Caco-2 (cell line): ENCODE data around the gene ASGR2. TPM values are rescaled to one million over a fixed set of nuclear protein-coding genes. Genes with fewer than 3 reads are reported as not detected.
A peak's percentile ranks its signal among the peaks of the same experiment; 100 is the strongest.
"Not testable (repeated sequence)": the region's sequence is repeated elsewhere in the genome, so short reads cannot be mapped to it uniquely, and the experiment has no call there.

Experiments used
- BruUV-seq: library from RNA; stranded (reverse); fragments of 400-500 nt; replicated peaks from 2 replicates; lab custom pipeline; 2021; lab: Mats Ljungman, UMichigan
- CTCF ChIA-PET: fragments of 300-600 bp; sonication (Branson Sonifier 250); formaldehyde crosslinking; loops from one replicate; lab custom pipeline; 2022; ENCODE audit warnings: antibody characterized with exemption; lab: Charles Lee
- POLR2A ChIA-PET: fragments of 300-600 bp; sonication (Branson Sonifier 250); formaldehyde crosslinking; loops from one replicate; lab custom pipeline; 2022; ENCODE audit warnings: antibody characterized with exemption; lab: Charles Lee
- DNase-seq, 2 experiments: peaks; one replicate each; pipeline versions ENCODE4 v3.0.0 to v3.0.0-alpha.2; 2020 to 2022
- H3K27me3 ChIP-seq: replicated peaks from 2 replicates; pipeline ENCODE4 v1.6.0; 2011; ENCODE audit warnings: low read length; ENCODE audit not compliant: control insufficient read depth, insufficient read depth
- H3K36me3 ChIP-seq: 2 replicates; pipeline ENCODE4 v1.5.1; 2011; ENCODE audit warnings: low read length; ENCODE audit not compliant: control insufficient read depth, insufficient read depth
- H3K4me1 ChIP-seq: fragments of 250-450 bp; sonication (Bioruptor Pico); 2 replicates; pipeline ENCODE4 v1.5.1; 2020; ENCODE audit warnings: mild to moderate bottlenecking
- H3K4me3 ChIP-seq: 2 replicates; pipeline ENCODE4 v1.5.1; 2011; ENCODE audit warnings: low read depth, mild to moderate bottlenecking, control low read depth, low read length
- H3K9me3 ChIP-seq: fragments of 250-450 bp; sonication (Bioruptor Pico); 2 replicates; pipeline ENCODE4 v1.5.1; 2020; ENCODE audit warnings: mild to moderate bottlenecking, moderate library complexity
- H3K27ac Mint-ChIP-seq: one replicate; pipeline ENCODE4 v1.8.0; 2022; ENCODE audit warnings: mixed read lengths; ENCODE audit not compliant: unreplicated experiment
- H3K27me3 Mint-ChIP-seq: one replicate; pipeline ENCODE4 v1.8.0; 2022; ENCODE audit warnings: mixed read lengths; ENCODE audit not compliant: insufficient read depth, unreplicated experiment
- H3K36me3 Mint-ChIP-seq: one replicate; pipeline ENCODE4 v1.8.0; 2022; ENCODE audit warnings: mild to moderate bottlenecking, mixed read lengths; ENCODE audit not compliant: insufficient read depth, unreplicated experiment
- H3K4me1 Mint-ChIP-seq: one replicate; pipeline ENCODE4 v1.8.0; 2022; ENCODE audit warnings: low read depth, mixed read lengths; ENCODE audit not compliant: unreplicated experiment
- H3K4me3 Mint-ChIP-seq: one replicate; pipeline ENCODE4 v1.8.0; 2022; ENCODE audit warnings: mild to moderate bottlenecking, moderate library complexity, mixed read lengths; ENCODE audit not compliant: unreplicated experiment
- H3K9me3 Mint-ChIP-seq: one replicate; pipeline ENCODE4 v1.8.0; 2022; ENCODE audit warnings: mixed read lengths; ENCODE audit not compliant: unreplicated experiment
- CTCF ChIP-seq, 2 experiments: fragments of 200-600 bp in 1 of 2; IDR thresholded peaks; 1 replicate in 1 of 2; 2 replicates in 1 of 2; pipeline versions ENCODE4 v1.5.1 to v1.8.0; 2011 to 2022; ENCODE audit warnings: antibody characterized with exemption in 1 of 2, control low read depth in 1 of 2, inconsistent platforms in 1 of 2, low read depth in 1 of 2, low read length in 1 of 2, mild to moderate bottlenecking in 1 of 2, moderate library complexity in 1 of 2; ENCODE audit not compliant: insufficient read depth in 1 of 2, severe bottlenecking in 1 of 2, unreplicated experiment in 1 of 2
- intact Hi-C: fragments of 100-400 bp; cut with micrococcal nuclease; formaldehyde crosslinking; loops from one replicate; pipeline ENCODE4 v1.10.0; 2022; ENCODE audit not compliant: unreplicated experiment
- total RNA-seq: library from RNA; stranded (reverse); gene quantifications from 2 replicates; pipeline ENCODE4 v1.2.3, GENCODE V29; 2022

The ASGR2 gene
- total RNA-seq, 1 experiment from 2014 or later: 12.8 TPM

DNA sequence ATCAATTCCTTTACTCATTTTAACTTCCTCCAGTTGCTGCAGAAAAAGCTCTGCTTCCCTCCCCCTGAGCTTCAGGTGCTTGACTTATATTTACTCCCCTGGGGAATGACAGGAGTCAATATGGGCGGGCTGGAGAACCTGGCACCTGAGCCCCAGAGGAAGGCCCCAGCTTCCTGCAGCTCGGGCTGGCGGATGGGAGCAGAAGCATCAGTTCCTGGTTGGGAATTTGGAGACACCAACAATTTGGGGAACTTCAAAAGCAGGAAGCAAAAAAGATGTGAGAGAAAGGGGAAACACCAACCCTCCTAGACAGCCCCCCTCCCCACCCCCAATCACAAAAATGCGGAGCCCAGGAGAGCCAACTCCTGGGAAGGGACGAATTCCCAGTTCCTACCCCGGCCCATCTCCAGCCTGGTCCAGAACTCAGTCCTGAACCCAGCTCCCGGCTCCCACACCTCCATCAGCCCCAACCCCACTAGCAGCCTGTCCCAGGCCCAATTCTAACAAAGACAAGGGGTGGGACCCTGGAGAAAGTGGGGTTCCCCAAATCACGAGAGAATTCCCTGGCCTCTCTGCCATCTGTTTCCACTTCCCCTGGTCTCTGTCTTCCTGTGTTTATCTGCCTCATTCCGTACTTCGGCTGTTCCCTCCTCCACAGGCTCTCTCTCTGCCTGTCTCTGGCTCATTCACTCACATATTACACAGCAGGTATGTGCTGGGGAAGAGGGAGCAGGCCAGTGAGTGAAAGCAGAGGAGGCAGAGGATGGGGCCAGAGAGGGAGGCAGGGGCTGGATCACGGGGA lies 16.2 kb upstream of the ASGR2 start:
- POLR2A ChIA-PET: no interaction called here
- no peak overlapping the region for H3K4me3 Mint-ChIP-seq
- DNase-seq: no peak
- intact Hi-C loops: no loop called here
- TF ChIP-seq CTCF (IDR thresholded peaks at IDR 0.05; ENCODE audit: insufficient read depth in 1 of 2, low read depth in 1 of 2, low read length in 1 of 2, severe bottlenecking in 1 of 2, unreplicated experiment in 1 of 2): no peak
- no peaks in the 10 kb centered on the region for H3K36me3 ChIP-seq
- BruUV-seq: no TSS peak
- no peaks in the 10 kb centered on the region for H3K36me3 Mint-ChIP-seq
- H3K4me3 ChIP-seq: no peak overlapping the region
- H3K27me3 Mint-ChIP-seq: no peaks in the 10 kb centered on the region
- no peaks in the 10 kb centered on the region for H3K27me3 ChIP-seq
- H3K4me1 Mint-ChIP-seq: peaks cover 6% of the 10 kb centered on the region
- H3K9me3 ChIP-seq: no peaks in the 10 kb centered on the region
- no peaks in the 10 kb centered on the region for H3K4me1 ChIP-seq
- CTCF ChIA-PET: no interaction called here
- H3K27ac Mint-ChIP-seq: peak overlapping the region; percentile 22
- H3K9me3 Mint-ChIP-seq: no peaks in the 10 kb centered on the region

DNA sequence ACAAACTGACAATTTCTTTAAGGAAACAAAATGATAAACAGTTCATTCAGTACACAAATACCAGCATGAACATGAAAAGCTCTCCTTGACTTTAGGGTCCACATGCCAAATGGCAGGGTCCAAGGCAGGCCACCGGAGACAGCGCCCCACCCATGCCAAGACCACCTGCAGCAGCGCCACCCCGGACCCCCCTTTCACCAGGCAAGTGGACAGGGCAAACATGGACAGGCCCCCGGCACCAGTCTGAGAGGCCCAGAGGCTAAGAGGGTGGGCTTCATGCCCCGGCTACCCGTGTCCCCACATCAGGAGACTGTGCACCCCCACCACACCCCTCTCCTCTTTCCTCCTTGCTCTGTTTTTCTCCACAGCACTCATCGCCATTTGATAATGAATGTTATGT lies 14.7 kb upstream of the ASGR2 start:
- no peaks in the 10 kb centered on the region for H3K27me3 Mint-ChIP-seq
- Histone ChIP-seq H3K36me3 (no peaks in the 10 kb centered on the region), H3K9me3 (no peaks in the 10 kb centered on the region), H3K4me3 (no peak overlapping the region), H3K4me1 (no peaks in the 10 kb centered on the region), H3K27me3 (no peaks in the 10 kb centered on the region)
- ChIA-PET CTCF (no interaction called here), POLR2A (no interaction called here)
- no peak overlapping the region for H3K27ac Mint-ChIP-seq
- intact Hi-C loops: no loop called here
- H3K9me3 Mint-ChIP-seq: no peaks in the 10 kb centered on the region
- no peak for TF ChIP-seq CTCF (IDR thresholded peaks at IDR 0.05; ENCODE audit: insufficient read depth in 1 of 2, low read depth in 1 of 2, low read length in 1 of 2, severe bottlenecking in 1 of 2, unreplicated experiment in 1 of 2)
- no TSS peak for BruUV-seq
- peaks cover 6% of the 10 kb centered on the region for H3K4me1 Mint-ChIP-seq
- H3K36me3 Mint-ChIP-seq: no peaks in the 10 kb centered on the region
- no peak overlapping the region for H3K4me3 Mint-ChIP-seq
- no peak for DNase-seq

DNA sequence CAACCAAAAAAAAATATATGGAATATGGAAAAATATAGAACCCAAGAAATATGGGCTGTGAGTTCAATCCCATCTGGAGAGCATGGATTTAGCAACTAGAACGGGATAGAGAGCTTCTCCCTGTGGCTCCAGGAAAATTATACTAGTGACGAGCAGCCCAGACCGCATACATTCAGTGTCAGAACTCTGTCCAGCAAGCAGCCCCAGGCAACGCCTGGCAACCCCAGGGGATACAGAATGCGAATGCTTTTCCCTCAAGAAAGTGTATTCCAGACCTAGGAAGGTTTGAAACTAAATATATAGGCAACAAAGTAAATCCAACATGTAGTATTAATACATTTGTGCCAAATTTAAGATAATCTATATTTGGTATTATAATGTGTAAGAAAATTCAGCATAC lies 13.5 kb upstream of the ASGR2 start:
- no peaks in the 10 kb centered on the region for H3K27me3 Mint-ChIP-seq
- no peaks in the 10 kb centered on the region for H3K9me3 ChIP-seq
- no peak overlapping the region for H3K4me3 ChIP-seq
- H3K36me3 Mint-ChIP-seq: no peaks in the 10 kb centered on the region
- no peaks in the 10 kb centered on the region for H3K4me1 ChIP-seq
- DNase-seq: no peak
- H3K4me1 Mint-ChIP-seq: peaks cover 6% of the 10 kb centered on the region
- no peak overlapping the region for H3K4me3 Mint-ChIP-seq
- intact Hi-C loops: no loop called here
- no peak for TF ChIP-seq CTCF (IDR thresholded peaks at IDR 0.05; ENCODE audit: insufficient read depth in 1 of 2, low read depth in 1 of 2, low read length in 1 of 2, severe bottlenecking in 1 of 2, unreplicated experiment in 1 of 2)
- H3K27ac Mint-ChIP-seq: no peak overlapping the region
- no peaks in the 10 kb centered on the region for H3K36me3 ChIP-seq
- no peaks in the 10 kb centered on the region for H3K27me3 ChIP-seq
- H3K9me3 Mint-ChIP-seq: no peaks in the 10 kb centered on the region
- ChIA-PET CTCF (no interaction called here), POLR2A (no interaction called here)
- BruUV-seq: no TSS peak

DNA sequence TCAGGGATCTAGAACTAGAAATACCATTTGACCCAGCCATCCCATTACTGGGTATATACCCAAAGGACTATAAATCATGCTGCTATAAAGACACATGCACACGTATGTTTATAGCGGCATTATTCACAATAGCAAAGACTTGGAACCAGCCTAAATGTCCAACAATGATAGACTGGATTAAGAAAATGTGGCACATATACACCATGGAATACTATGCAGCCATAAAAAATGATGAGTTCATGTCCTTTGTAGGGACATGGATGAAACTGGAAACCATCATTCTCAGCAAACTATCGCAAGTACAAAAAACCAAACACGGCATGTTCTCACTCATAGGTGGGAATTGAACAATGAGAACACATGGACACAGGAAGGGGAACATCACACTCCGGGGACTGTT lies 12.9 kb upstream of the ASGR2 start:
- H3K27me3 Mint-ChIP-seq, CTCF ChIA-PET, H3K4me1 Mint-ChIP-seq, H3K36me3 Mint-ChIP-seq, H3K4me1 ChIP-seq, H3K27ac Mint-ChIP-seq, H3K4me3 Mint-ChIP-seq, H3K27me3 ChIP-seq, BruUV-seq, H3K9me3 ChIP-seq, intact Hi-C loops, H3K4me3 ChIP-seq, DNase-seq, POLR2A ChIA-PET, H3K36me3 ChIP-seq, H3K9me3 Mint-ChIP-seq: not testable (repeated sequence)

DNA sequence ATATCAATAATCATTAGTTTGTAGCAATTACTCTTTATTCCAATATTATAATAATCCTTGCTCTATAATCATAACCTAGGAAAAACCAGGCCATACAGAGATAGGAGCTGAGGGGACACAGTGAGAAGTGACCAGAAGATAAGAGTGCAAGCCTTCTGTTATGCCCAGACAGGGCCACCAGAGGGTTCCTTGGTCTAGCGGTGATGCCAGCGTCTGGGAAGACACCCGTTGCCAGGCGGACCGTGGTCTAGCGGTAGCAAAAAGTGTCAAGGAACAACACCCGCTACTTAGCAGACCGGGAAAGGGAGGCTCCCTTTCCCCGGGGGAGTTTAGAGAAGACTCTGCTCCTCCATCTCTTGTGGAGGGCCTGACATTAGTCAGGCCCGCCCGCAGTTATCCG lies 11.8 kb upstream of the ASGR2 start:
- H3K4me1 ChIP-seq, H3K36me3 Mint-ChIP-seq, H3K36me3 ChIP-seq, BruUV-seq, POLR2A ChIA-PET, H3K4me3 Mint-ChIP-seq, H3K4me3 ChIP-seq, H3K27ac Mint-ChIP-seq, H3K27me3 ChIP-seq, DNase-seq, intact Hi-C loops, H3K27me3 Mint-ChIP-seq, CTCF ChIA-PET, H3K9me3 Mint-ChIP-seq, H3K4me1 Mint-ChIP-seq, H3K9me3 ChIP-seq: not testable (repeated sequence)
